ENCODE data around the gene TRDMT1.

- TF ChIP-seq, protein P1, sequence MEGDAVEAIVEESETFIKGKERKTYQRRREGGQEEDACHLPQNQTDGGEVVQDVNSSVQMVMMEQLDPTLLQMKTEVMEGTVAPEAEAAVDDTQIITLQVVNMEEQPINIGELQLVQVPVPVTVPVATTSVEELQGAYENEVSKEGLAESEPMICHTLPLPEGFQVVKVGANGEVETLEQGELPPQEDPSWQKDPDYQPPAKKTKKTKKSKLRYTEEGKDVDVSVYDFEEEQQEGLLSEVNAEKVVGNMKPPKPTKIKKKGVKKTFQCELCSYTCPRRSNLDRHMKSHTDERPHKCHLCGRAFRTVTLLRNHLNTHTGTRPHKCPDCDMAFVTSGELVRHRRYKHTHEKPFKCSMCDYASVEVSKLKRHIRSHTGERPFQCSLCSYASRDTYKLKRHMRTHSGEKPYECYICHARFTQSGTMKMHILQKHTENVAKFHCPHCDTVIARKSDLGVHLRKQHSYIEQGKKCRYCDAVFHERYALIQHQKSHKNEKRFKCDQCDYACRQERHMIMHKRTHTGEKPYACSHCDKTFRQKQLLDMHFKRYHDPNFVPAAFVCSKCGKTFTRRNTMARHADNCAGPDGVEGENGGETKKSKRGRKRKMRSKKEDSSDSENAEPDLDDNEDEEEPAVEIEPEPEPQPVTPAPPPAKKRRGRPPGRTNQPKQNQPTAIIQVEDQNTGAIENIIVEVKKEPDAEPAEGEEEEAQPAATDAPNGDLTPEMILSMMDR (IDR thresholded peaks at IDR 0.05), result no peak
- no peak for TF ChIP-seq POLR2A (IDR thresholded peaks at IDR 0.05)
Measured at GRCh38 chr10:17126327-17126726, 75.1 kb downstream of the TRDMT1 start.

All from testis (tissue), 2 donors.